SK-N-SH (cell line): Measurements from ENCODE around the gene CYP2J2. TPM values are rescaled to one million over a fixed set of nuclear protein-coding genes. Genes with fewer than 3 reads are reported as not detected.

Experiments used
- CTCF ChIA-PET: fragments of 300-600, 350-600 bp; formaldehyde crosslinking; extraction: SDS; loops from one replicate; lab custom pipeline; 2021; lab: Yijun Ruan, JAX
- POLR2A ChIA-PET: fragments of 350-600 bp; sonication (Branson Sonifier 250); formaldehyde crosslinking; extraction: SDS; loops from one replicate; lab custom pipeline; 2020; ENCODE audit warnings: antibody characterized with exemption, inconsistent platforms; lab: Yijun Ruan, JAX
- DNase-seq: peaks from one replicate; pipeline ENCODE4 v3.0.0; 2012
- H2AFZ ChIP-seq: fragments of 200-600 bp; sonication (generic); 2 replicates; pipeline ENCODE4 v1.8.1; 2016; ENCODE audit warnings: antibody characterized with exemption, mild to moderate bottlenecking, low read depth
- H3F3A ChIP-seq: fragments of 200-600 bp; sonication (generic); replicated peaks from 2 replicates; pipeline ENCODE3; 2016; ENCODE audit warnings: antibody characterized with exemption, mild to moderate bottlenecking; ENCODE audit not compliant: insufficient read depth
- H3K27ac ChIP-seq, 2 experiments: fragments of 200-500 bp in 1 of 2; fragments of 200-600 bp in 1 of 2; sonication (Bioruptor generic) in 1 of 2; sonication (generic), shearing (Covaris generic) in 1 of 2; 2 replicates each; pipeline versions ENCODE4 v1.5.1 to v1.6.1; 2014 to 2016; ENCODE audit warnings: low read depth in 2 of 2, inconsistent platforms in 1 of 2, low read length in 1 of 2, mild to moderate bottlenecking in 1 of 2, mixed read lengths in 1 of 2
- H3K27me3 ChIP-seq: fragments of 200-600 bp; sonication (generic), shearing (Covaris generic); 2 replicates; pipeline ENCODE4 v1.6.1; 2016; ENCODE audit warnings: mixed run types; ENCODE audit not compliant: insufficient read depth
- H3K36me3 ChIP-seq, 2 experiments: fragments of 200-500 bp in 1 of 2; fragments of 200-600 bp in 1 of 2; sonication (Bioruptor generic) in 1 of 2; sonication (generic) in 1 of 2; replicated peaks in 1 of 2; 2 replicates each; pipeline versions ENCODE3 to v1.5.1; 2014 to 2016; ENCODE audit warnings: low read length in 1 of 2, mild to moderate bottlenecking in 1 of 2; ENCODE audit not compliant: insufficient read depth in 2 of 2, control insufficient read depth in 1 of 2
- H3K4me1 ChIP-seq, 2 experiments: fragments of 200-500 bp in 1 of 2; fragments of 200-600 bp in 1 of 2; sonication (Bioruptor generic) in 1 of 2; sonication (generic), shearing (Covaris generic) in 1 of 2; 2 replicates each; pipeline versions ENCODE4 v1.5.1 to v1.6.1; 2014 to 2016; ENCODE audit warnings: low read depth in 1 of 2, low read length in 1 of 2, mixed run types in 1 of 2; ENCODE audit not compliant: insufficient read depth in 2 of 2, control insufficient read depth in 1 of 2
- H3K4me2 ChIP-seq: fragments of 200-600 bp; sonication (generic), shearing (Covaris generic); 2 replicates; pipeline ENCODE4 v1.6.1; 2017; ENCODE audit warnings: mixed run types
- H3K4me3 ChIP-seq, 2 experiments: fragments of 200-500 bp in 1 of 2; fragments of 200-600 bp in 1 of 2; sonication (Bioruptor generic) in 1 of 2; sonication (generic), shearing (Covaris generic) in 1 of 2; 2 replicates each; pipeline versions ENCODE4 v1.5.1 to v1.8.1; 2014 to 2016; ENCODE audit warnings: low read depth in 2 of 2, inconsistent platforms in 1 of 2, low read length in 1 of 2, mild to moderate bottlenecking in 1 of 2, mixed read lengths in 1 of 2, moderate library complexity in 1 of 2
- H3K79me2 ChIP-seq: fragments of 200-600 bp; sonication (generic); 2 replicates; pipeline ENCODE4 v1.8.1; 2017; ENCODE audit warnings: mild to moderate bottlenecking; ENCODE audit not compliant: insufficient read depth
- H3K9ac ChIP-seq: fragments of 200-600 bp; sonication (generic); 2 replicates; pipeline ENCODE4 v1.6.1; 2017; ENCODE audit warnings: mixed run types
- H3K9me2 ChIP-seq: fragments of 200-600 bp; sonication (generic); 2 replicates; pipeline ENCODE4 v1.6.1; 2017; ENCODE audit warnings: mixed run types
- H3K9me3 ChIP-seq: fragments of 200-600 bp; sonication (generic); 2 replicates; pipeline ENCODE4 v1.6.1; 2017; ENCODE audit warnings: mixed run types, mild to moderate bottlenecking, moderate library complexity
- H4K20me1 ChIP-seq: fragments of 200-600 bp; sonication (generic); 2 replicates; pipeline ENCODE4 v1.6.1; 2017; ENCODE audit warnings: mild to moderate bottlenecking, mixed run types; ENCODE audit not compliant: insufficient read depth
- CHD2 ChIP-seq: fragments of 150-350 bp; IDR thresholded peaks from 2 replicates; pipeline ENCODE4 v1.6.1; 2018; ENCODE audit warnings: low read length; ENCODE audit not compliant: partially characterized antibody
- CTCF ChIP-seq: fragments of 200-600 bp; sonication (generic); IDR thresholded peaks from 2 replicates; pipeline ENCODE4 v1.6.1; 2017; ENCODE audit warnings: antibody characterized with exemption, mild to moderate bottlenecking, moderate library complexity
- ELF1 ChIP-seq: IDR thresholded peaks from 2 replicates; pipeline ENCODE4 v1.4.0; 2012
- EP300 ChIP-seq, 2 experiments: IDR thresholded peaks; 2 replicates each; pipeline versions ENCODE4 v1.4.0 to v1.6.1; 2012; ENCODE audit warnings: borderline replicate concordance in 1 of 2, low read depth in 1 of 2, low read length in 1 of 2
- EZH2phosphoT487 ChIP-seq: fragments of 200-600 bp; sonication (generic); IDR thresholded peaks from 2 replicates; pipeline ENCODE4 v1.6.1; 2017; ENCODE audit warnings: low read depth, mixed run types, mild to moderate bottlenecking, antibody characterized with exemption, moderate library complexity, borderline replicate concordance
- FOXJ3 ChIP-seq: sonication (generic); formaldehyde crosslinking; IDR thresholded peaks from 2 replicates; pipeline ENCODE4 v1.5.1; 2020; ENCODE audit warnings: mild to moderate bottlenecking, missing genetic modification reagents
- GABPA ChIP-seq: IDR thresholded peaks from 2 replicates; pipeline ENCODE4 v1.4.0; 2012; ENCODE audit warnings: low read depth, mild to moderate bottlenecking
- IRF3 ChIP-seq: fragments of 150-350 bp; IDR thresholded peaks from 2 replicates; pipeline ENCODE4 v1.6.1; 2016; ENCODE audit warnings: mild to moderate bottlenecking, low read depth, low read length
- MEF2A ChIP-seq: IDR thresholded peaks from 2 replicates; pipeline ENCODE4 v1.4.0; 2012; ENCODE audit warnings: low read depth, borderline replicate concordance
- MXI1 ChIP-seq: IDR thresholded peaks from 2 replicates; pipeline ENCODE4 v1.6.1; 2012; ENCODE audit warnings: mild to moderate bottlenecking, low read depth, low read length, improper control_type of control experiment
- NFIC ChIP-seq: IDR thresholded peaks from 2 replicates; pipeline ENCODE4 v1.4.0; 2012; ENCODE audit warnings: borderline replicate concordance
- NRF1 ChIP-seq: IDR thresholded peaks from 2 replicates; pipeline ENCODE4 v1.6.1; 2012; ENCODE audit warnings: low read depth, mild to moderate bottlenecking, low read length
- POLR2AphosphoS5 ChIP-seq: IDR thresholded peaks from 2 replicates; pipeline ENCODE4 v1.6.1; 2012; ENCODE audit warnings: low read depth, low read length
- RAD21 ChIP-seq: IDR thresholded peaks from 2 replicates; pipeline ENCODE4 v1.6.1; 2012; ENCODE audit warnings: mild to moderate bottlenecking, low read length
- RCOR1 ChIP-seq: fragments of 150-350 bp; IDR thresholded peaks from 2 replicates; pipeline ENCODE4 v1.6.1; 2017; ENCODE audit warnings: antibody characterized with exemption, low read length
- RFX5 ChIP-seq: IDR thresholded peaks from 2 replicates; pipeline ENCODE4 v1.6.1; 2012; ENCODE audit warnings: mild to moderate bottlenecking, improper control_type of control experiment, low read length
- RXRA ChIP-seq: IDR thresholded peaks from 2 replicates; pipeline ENCODE4 v1.4.0; 2012; ENCODE audit warnings: low read depth, mild to moderate bottlenecking, borderline replicate concordance
- SMC3 ChIP-seq: IDR thresholded peaks from 2 replicates; pipeline ENCODE4 v1.6.1; 2012; ENCODE audit warnings: low read depth, low read length, improper control_type of control experiment
- TCF12 ChIP-seq: IDR thresholded peaks from 2 replicates; pipeline ENCODE4 v1.4.0; 2012
- USF1 ChIP-seq: IDR thresholded peaks from 2 replicates; pipeline ENCODE4 v1.4.0; 2012; ENCODE audit warnings: low read depth, borderline replicate concordance
- USF2 ChIP-seq: fragments of 150-350 bp; IDR thresholded peaks from 2 replicates; pipeline ENCODE4 v1.6.1; 2017; ENCODE audit warnings: antibody characterized with exemption, low read length, low read depth, borderline replicate concordance
- WGBS: methylation state at CpG from one replicate; pipeline ENCODE4 v1.1.6; 2017; ENCODE audit warnings: low lambda C conversion rate; 5-methylcytosine and 5-hydroxymethylcytosine counted together
- polyA plus RNA-seq, 3 experiments: library from polyadenylated mRNA; depleted of rRNA; stranded (reverse); fragments of >200 nt; gene quantifications; 2 replicates each; pipeline ENCODE4 v1.2.3, GENCODE V29; 2012

The CYP2J2 gene
- polyA plus RNA-seq, 1 of the 3 experiments (the other 2 are of a cell fraction): 1.2 TPM

- TF ChIP-seq CHD2 (no peak), RCOR1 (no peak)
Observed at GRCh38 chr1:59871746-59872145, 54.8 kb downstream of the CYP2J2 start (continued).

- Histone ChIP-seq H3K9me2 (no peaks in the 10 kb centered on the region), H3F3A (no peaks in the 10 kb centered on the region), H2AFZ (no peak overlapping the region), H3K79me2 (no peaks in the 10 kb centered on the region), H3K9me3 (no peaks in the 10 kb centered on the region), H3K4me3 (no peak overlapping the region), H4K20me1 (no peaks in the 10 kb centered on the region), H3K4me1 (no peaks in the 10 kb centered on the region), H3K9ac (no peak overlapping the region), H3K36me3 (peaks cover 0 to 12% of the 10 kb centered on the region in 2 experiments), H3K4me2 (no peak overlapping the region), H3K27ac (no peak overlapping the region), H3K27me3 (no peaks in the 10 kb centered on the region)
- WGBS: 82% methylated on average over 2 of the region's 2 CpGs
- TF ChIP-seq FOXJ3 (CRISPR knock-in tag): no peak
- no peak for TF ChIP-seq NRF1
- TF ChIP-seq RAD21: no peak
- TF ChIP-seq RXRA: no peak
- no peak for TF ChIP-seq EZH2phosphoT487
- TF ChIP-seq SMC3: no peak
- DNase-seq: no peak
- ChIA-PET POLR2A (no interaction called here), CTCF (interaction anchor here (1.3 to 1.5 kb wide), 2 partner anchors 36 to 81 kb away, joined by 3 to 8 read pairs; no protein-coding TSS in a partner anchor)
Observed at GRCh38 chr1:59866462-59866861, 60.1 kb downstream of the CYP2J2 start.

- no peak overlapping the region for H3K4me2 ChIP-seq
- no peaks in the 10 kb centered on the region for H3K36me3 ChIP-seq
- H3K4me1 ChIP-seq: no peaks in the 10 kb centered on the region
- H3K9me3 ChIP-seq: no peaks in the 10 kb centered on the region
- ChIA-PET POLR2A (no interaction called here), CTCF (interaction anchor here (1.0 to 2.6 kb wide), 3 partner anchors 13 to 89 kb away, joined by 3 to 11 read pairs (median 3); no protein-coding TSS in a partner anchor)
- DNase-seq: no peak
- no peaks in the 10 kb centered on the region for H3K79me2 ChIP-seq
- no peaks in the 10 kb centered on the region for H3F3A ChIP-seq
- H3K9ac ChIP-seq: no peak overlapping the region
- H3K9me2 ChIP-seq: no peaks in the 10 kb centered on the region
- H2AFZ ChIP-seq: no peak overlapping the region
- H3K27me3 ChIP-seq: no peaks in the 10 kb centered on the region
- H3K27ac ChIP-seq: no peak overlapping the region
- no peak overlapping the region for H3K4me3 ChIP-seq
- no peaks in the 10 kb centered on the region for H4K20me1 ChIP-seq
- WGBS: 69% methylated on average over 5 of the region's 5 CpGs
- no peak for TF ChIP-seq USF1
- no peak for TF ChIP-seq MEF2A
- TF ChIP-seq RFX5: no peak
- no peak for TF ChIP-seq RXRA
- TF ChIP-seq EP300 (IDR thresholded peaks at IDR 0.05; ENCODE audit: borderline replicate concordance in 1 of 2, low read depth in 1 of 2, low read length in 1 of 2): no peak
- no peak for TF ChIP-seq GABPA
- TF ChIP-seq USF2: no peak
- no peak for TF ChIP-seq POLR2AphosphoS5
- no peak for TF ChIP-seq EZH2phosphoT487
- no peak for TF ChIP-seq NFIC
- no peak for TF ChIP-seq ELF1
- no peak for TF ChIP-seq TCF12
- TF ChIP-seq CTCF: no peak
- TF ChIP-seq RCOR1: no peak
- no peak for TF ChIP-seq MXI1
- TF ChIP-seq IRF3: no peak
Observed at GRCh38 chr1:59857679-59858354, 68.8 kb downstream of the CYP2J2 start.
